VCaP (cell line): ENCODE data around the gene ABCA9.
"Not testable (repeated sequence)": the region's sequence is repeated elsewhere in the genome, so short reads cannot be mapped to it uniquely, and the experiment has no call there.

Experiments
- H3K27ac ChIP-seq: fragments of 450-650 bp; 2 replicates; pipeline ENCODE4 v1.5.1; 2017
- TF ChIP-seq, protein P1 (sequence below): fragments of 450-650 bp; conservative IDR thresholded peaks from 2 replicates; pipeline ENCODE4 v1.5.1; 2017; ENCODE audit warnings: mild to moderate bottlenecking, moderate library complexity

ABCA9 gene

DNA sequence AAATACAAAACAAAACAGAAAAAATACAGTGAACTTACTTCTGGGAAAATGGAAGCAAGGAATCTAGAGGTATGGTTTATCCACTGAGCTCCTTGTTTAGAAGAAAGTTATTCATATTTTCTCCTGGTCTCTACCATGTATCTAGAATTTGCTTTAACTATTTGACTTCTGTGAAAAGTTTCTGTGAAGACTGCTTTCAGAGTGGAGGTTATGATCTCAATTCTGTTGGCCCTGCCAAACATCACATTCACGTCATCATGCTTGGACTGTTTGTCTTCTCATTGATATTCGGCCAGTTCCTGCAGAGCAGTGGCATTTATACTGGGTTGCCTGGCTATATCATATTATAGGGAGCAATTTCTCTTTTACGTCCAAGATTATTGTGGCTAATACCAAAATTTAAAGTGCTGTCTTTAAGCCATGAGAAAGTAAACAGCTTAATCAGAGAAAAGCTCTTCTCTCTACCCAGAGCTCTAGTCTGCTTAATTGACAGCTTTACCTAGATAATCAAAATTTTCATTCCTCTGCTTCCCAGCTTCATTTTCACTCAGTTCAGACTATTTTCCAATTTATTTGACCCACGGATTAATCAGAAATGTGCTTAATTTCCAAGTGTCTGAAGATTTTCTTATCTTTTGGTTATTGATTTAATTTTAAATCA lies 105.4 kb downstream of the ABCA9 start, which contains the start of gene ABCA8:
TSS of gene ABCA8 (minus strand) at position 212 of the 661 bp plus-strand sequence. CDS start 13,358 bp downstream, outside the sequence.
- TF ChIP-seq, protein P1, sequence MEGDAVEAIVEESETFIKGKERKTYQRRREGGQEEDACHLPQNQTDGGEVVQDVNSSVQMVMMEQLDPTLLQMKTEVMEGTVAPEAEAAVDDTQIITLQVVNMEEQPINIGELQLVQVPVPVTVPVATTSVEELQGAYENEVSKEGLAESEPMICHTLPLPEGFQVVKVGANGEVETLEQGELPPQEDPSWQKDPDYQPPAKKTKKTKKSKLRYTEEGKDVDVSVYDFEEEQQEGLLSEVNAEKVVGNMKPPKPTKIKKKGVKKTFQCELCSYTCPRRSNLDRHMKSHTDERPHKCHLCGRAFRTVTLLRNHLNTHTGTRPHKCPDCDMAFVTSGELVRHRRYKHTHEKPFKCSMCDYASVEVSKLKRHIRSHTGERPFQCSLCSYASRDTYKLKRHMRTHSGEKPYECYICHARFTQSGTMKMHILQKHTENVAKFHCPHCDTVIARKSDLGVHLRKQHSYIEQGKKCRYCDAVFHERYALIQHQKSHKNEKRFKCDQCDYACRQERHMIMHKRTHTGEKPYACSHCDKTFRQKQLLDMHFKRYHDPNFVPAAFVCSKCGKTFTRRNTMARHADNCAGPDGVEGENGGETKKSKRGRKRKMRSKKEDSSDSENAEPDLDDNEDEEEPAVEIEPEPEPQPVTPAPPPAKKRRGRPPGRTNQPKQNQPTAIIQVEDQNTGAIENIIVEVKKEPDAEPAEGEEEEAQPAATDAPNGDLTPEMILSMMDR: no peak
- H3K27ac ChIP-seq: no peak within 1 kb of the TSS

DNA sequence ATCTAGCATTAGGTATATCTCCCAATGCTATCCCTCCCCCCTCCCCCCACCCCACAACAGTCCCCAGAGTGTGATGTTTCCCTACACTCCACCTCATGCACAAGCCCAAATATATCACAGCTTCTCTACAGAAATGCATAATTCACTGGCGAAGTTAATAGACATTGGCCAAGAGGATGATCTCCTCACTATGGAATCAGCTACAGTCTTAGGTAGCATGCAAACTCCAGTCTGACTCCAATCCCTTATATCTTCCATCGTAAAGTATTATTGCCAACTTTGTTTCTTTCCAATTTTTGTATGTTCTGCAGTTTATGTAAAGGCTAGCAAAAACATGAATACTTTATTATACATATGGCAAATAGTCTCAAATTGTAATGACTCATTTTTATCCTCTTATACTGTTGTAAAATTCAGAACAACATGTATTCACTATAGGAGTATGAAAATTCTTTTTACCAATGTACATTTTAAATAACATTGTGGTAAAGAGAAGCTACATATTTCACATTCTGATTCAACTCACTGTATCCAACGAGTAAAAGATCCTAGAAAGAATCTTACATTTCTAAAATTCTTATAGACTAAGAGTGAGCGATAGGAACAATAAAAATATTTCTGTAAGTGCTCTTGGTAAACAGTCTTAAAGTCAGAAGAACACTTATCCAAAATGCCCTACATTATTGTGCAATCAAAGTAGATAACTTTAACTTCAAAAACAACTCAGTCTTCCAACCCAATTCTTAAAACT lies 106.4 kb downstream of the ABCA9 start:
- H3K27ac ChIP-seq: no peak overlapping the region
- TF ChIP-seq, protein P1: no peak

DNA sequence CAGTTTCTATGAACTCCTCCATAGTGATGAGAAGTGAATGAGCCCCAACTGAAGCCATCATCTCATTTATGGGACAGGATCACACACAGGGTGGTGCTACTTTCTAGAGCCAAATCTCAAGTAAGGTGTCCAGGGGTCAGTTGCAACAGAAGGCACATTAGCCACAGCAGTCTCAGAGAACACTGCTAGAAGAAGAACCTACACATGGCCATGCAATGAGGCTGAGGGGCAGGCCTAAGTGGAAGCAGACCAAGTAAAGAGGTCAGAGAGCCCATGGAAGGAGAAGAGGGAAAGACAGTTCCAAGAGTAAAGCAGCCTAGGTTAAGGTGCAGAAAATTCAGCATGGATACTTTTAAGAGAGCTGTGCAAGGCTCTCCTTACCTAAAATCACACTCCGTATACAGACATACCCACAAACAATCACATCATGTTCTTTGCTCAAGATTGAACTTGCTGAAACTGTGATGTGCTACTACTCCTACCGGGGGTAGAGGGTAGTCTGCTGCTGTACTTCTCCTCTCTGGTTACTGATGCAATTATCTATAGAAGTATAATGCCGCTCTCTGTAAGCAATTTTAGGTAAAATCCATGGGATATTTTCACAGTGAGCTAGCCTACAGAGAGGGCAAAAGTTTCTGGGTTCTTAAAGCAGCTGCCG lies 107.3 kb downstream of the ABCA9 start:
- H3K27ac ChIP-seq: no peak overlapping the region
- TF ChIP-seq, protein P1: no peak

DNA sequence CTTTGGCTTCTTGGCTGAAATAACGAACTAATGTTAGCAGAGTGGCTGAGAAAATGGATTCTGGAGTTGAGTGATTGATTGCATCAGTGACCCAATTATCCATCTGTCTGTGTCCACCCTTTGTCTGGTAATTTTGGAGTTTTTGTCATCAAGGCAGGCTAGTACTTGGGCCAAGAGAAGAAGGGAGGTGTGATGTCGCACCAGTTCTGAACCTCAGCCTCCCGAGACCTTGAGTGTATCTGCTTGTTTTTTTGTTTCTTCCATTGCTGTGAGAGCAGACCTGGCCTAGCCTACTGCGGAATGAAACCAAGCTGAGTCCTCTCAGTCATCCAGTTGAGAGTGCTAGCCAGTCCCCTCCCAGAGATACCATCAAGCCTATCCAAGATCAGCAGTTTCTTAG lies 110.0 kb downstream of the ABCA9 start:
- H3K27ac ChIP-seq: no peak overlapping the region
- TF ChIP-seq, protein P1: no peak

DNA sequence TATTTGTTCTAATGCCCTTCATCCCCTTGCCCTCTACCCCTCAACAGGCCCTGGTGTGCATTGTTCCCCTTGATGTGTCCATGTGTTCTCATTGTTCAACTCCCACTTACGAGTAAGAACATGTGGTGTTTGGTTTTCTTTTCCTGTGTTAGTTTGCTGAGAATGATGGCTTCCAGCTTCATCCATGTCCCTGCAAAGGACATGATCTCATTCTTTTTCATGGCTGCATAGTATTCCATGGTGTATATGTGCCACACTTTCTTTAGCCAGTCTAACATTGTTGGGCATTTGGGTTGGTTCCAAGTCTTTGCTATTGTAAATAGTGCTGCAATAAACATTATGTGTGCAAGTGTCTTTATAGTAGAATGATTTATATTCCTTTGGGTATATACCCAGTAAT lies 112.9 kb downstream of the ABCA9 start:
- H3K27ac ChIP-seq: not testable (repeated sequence)

DNA sequence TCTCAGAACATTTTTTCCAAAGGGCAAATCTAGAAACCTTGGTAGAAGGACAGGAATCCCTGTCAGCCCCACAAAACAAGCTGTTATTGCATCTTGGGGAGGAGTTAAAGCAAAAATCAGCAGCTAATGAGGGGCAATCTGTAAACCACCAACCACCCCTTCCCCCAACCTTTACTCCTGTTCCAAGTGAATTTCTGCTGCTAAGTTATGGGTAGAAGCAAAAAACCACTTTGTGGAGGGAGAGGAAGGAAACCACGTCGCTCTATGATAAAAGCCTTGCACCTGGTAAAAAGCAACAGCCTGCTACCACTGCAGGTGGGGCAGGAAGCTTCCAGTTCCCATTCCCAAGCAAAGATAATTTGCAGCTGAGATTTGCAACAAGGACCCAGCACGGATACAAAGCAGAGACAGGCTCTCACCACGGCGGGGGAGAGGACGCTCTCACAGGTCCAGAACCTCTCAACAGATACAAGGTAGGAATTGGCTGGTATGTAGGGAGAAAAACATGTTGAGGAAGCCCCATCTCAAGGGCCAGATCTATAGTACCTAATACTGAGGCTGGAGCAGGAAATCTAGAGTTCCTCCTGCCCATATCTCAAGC lies 116.2 kb downstream of the ABCA9 start:
- H3K27ac ChIP-seq: no peak overlapping the region
- TF ChIP-seq, protein P1: no peak

DNA sequence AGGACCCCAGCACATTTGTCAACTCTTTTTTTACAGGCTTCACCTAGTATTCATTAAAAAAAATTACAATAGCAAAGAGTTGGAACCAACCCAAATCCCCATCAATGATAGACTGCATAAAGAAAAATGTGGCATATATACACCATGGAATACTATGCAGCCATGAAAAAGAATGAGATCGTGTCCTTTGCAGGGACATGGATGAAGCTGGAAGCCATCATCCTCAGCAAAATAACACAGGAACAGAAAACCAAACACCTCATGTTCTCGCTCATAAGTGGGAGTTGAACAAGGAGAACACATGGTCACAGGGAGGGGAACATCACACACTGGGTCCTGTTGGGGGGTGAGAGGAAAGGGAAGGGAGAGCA lies 116.9 kb downstream of the ABCA9 start:
- H3K27ac ChIP-seq: not testable (repeated sequence)

DNA sequence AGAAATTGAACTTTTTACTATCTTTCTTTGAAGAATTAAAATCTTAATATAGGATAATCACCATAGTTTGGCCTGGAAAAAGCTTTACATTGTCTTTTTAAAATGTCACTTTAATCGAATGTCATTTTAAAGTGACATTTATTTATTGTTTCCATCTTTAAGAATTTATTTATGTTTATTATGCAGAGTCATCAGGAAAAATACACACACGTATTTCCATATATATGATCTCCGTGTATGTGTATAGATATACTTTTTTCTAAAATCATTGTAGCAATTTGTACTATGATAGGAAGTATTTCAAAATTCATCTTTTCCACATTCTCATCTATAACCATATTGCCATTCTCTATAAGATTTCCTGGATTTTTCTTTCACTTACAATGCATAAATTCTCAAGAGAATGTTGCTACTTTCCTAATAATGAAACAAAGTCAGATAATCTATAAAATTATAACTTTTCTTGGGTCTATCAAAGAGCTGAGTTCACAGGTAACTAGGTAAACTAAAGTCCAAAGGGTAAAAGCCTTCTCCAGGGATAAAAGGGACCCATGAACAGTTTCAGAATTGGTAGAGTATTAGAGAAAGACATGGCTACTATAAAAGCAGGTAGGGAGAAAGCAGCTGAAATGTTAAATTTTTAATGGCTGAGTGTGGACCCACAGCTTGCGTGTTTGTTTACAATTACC lies 117.5 kb downstream of the ABCA9 start:
- TF ChIP-seq, protein P1: no peak

More for the DNA sequence above, 117.5 kb downstream of the ABCA9 start:
- no peak overlapping the region for H3K27ac ChIP-seq
